ENCODE data around the gene SYCP1.
"Not testable (repeated sequence)": the region's sequence is repeated elsewhere in the genome, so short reads cannot be mapped to it uniquely, and the experiment has no call there.

SYCP1 gene

DNA sequence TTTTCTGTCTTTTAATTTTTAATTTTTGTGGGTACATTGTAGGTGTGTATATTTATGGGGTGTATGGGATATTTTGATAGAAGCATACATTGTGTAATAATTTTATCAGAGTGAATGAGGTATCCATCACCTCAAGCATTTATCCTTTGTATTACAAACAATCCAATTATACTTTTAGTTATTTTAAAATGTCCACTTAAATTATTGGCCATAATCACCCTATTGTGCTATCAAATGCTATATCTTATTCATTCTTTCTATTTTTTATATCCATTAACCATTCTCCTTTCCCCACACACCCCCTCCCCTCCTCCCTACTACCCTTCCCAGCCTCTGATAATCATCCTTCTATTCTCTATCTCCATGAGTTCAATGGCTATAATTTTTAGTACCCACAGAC is 104.8 kb downstream of the SYCP1 start:
- no peak for DNase-seq (ENCODE audit: low read depth in 2 of 2)

DNA sequence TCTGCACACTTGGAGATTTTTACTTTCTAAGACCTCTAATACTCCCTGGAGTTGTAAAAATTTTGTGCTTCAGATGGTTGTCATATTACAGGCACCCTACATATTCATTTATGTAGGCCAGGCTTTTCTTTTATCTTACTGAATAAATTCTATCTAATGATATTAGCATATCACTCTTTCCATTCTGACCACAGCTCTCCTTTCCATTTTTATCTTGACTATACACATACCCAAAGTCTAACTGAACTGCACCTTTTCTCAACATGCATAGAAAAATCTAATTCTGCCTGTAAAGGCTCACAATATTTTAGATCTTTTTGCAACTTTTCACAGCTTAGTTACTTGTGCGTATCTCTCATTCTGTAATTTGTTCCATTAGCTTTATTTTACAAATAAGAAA is 122.2 kb downstream of the SYCP1 start:
- DNase-seq (ENCODE audit: low read depth in 2 of 2): no peak

DNA sequence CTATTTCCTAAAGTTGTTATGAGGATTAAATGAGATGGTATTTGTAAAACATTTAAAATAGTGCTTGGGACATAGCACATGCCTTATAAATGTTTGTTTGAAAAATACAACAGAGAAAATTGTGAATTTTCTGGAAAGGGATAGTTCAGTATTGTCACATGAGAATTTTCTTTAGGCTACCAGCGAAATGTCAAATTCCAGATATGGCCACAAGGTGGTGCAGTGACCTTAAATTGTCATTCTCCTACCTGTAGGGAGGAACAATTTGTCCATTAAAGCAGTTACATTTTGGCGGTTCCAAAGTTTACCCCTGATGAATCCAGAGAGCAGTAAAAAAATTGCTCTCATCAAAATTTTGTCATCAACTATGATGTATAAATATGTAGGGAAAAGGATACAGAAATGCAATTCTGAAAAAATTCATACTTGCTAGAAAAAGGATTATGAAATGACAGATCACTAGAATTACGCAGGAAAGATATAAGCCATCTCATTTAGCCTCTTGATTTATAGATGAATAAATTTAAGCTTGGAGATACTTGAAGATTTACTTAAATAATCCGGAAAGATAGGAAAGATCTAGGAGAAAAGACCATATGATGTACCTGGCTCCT is 124.7 kb downstream of the SYCP1 start:
- DNase-seq (ENCODE audit: low read depth in 2 of 2): peak; percentile 41 to 63

GRCh38 chr1:114982251-114982650 is 127.6 kb downstream of the SYCP1 start:
- no peak for DNase-seq (ENCODE audit: low read depth in 2 of 2)

DNA sequence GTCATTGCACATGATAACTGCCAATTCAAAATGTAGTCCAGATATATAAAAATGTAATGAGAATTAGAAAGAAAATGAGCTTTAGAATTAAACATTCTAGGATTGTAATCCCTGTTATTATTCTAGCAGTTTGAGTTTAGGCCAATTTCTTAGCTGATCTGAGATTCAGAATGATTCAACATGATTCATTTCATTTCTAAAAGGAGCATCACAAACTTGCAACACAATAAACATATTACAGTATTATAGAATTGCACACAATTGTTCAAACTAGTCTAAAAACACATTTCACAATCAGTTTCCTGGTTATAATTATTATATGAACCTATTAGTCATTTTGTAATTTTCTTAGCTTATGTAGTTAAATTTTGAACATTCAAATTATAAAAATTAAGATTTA is 131.6 kb downstream of the SYCP1 start:
- DNase-seq (ENCODE audit: low read depth in 2 of 2): no peak

- no peak for DNase-seq (ENCODE audit: low read depth in 2 of 2)
These were observed 133.4 kb downstream of the SYCP1 start for GRCh38 chr1:114988095-114988494.

- DNase-seq (ENCODE audit: low read depth in 2 of 2): no peak
These were observed 143.0 kb downstream of the SYCP1 start for GRCh38 chr1:114997510-114998289.

GRCh38 chr1:115006191-115006590 is 151.5 kb downstream of the SYCP1 start:
- no peak for DNase-seq (ENCODE audit: low read depth in 2 of 2)

DNA sequence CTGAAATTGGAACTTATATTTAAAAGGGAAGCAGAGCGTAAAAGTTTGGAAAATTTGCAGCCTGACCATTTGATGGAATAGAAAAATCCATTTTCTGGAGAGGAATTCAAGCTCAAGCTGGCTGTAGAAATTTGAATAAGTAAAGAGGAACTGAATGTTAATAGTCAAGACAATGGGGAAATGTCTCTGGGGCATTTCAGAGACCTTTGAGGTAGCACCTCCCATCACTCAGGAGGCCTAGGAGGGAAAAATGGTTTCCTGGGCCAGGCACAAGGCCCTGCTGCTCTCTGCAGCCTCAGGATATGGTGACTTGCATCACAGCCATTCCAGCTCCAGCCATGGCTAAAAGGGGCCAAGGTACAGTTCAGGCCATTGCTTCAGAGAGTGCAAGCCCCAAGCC is 157.3 kb downstream of the SYCP1 start:
- DNase-seq (ENCODE audit: low read depth in 2 of 2): no peak

GRCh38 chr1:115012434-115012833 is 157.8 kb downstream of the SYCP1 start:
- no peak for DNase-seq (ENCODE audit: low read depth in 2 of 2)

DNA sequence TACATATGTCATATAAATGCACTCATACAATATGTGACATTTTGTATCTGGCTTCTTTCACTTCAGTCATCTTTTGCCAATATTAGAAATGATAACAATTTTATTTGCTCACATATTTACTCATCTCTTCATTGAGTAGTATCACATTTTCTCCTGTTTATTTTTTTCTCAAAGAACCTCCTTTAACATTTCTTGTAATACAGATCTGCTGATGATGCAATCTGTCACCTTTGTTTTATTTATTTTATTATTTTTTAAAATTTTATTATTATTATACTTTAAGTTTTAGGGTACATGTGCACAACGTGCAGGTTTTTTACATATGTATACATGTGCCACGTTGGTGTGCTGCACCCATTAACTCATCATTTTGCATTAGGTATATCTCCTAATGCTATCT is 159.1 kb downstream of the SYCP1 start:
- no peak for DNase-seq (ENCODE audit: low read depth in 2 of 2)

- DNase-seq (ENCODE audit: low read depth in 2 of 2): not testable (repeated sequence)
These were observed 164.9 kb downstream of the SYCP1 start for GRCh38 chr1:115019549-115019948.

GRCh38 chr1:115021145-115021544 is 166.5 kb downstream of the SYCP1 start:
- no peak for DNase-seq (ENCODE audit: low read depth in 2 of 2)

DNA sequence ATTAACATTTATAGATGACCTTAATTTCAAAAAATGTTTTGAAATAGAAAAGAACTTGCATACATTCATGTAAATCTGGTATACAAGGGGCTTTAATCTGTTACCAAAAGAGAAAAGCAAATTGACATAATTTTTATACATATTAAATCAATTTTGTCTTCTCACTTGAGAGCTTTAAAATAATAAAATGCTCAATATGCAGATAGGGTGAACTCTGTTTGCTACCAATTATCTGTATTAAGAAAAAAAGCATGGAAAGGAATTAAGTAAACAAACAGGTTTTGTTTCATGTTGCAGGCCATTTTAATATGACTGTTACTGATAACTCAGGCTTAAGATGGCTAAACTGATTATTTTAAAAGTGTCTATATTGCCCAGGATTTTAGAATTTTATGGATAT is 168.9 kb downstream of the SYCP1 start:
- no peak for DNase-seq (ENCODE audit: low read depth in 2 of 2)

DNA sequence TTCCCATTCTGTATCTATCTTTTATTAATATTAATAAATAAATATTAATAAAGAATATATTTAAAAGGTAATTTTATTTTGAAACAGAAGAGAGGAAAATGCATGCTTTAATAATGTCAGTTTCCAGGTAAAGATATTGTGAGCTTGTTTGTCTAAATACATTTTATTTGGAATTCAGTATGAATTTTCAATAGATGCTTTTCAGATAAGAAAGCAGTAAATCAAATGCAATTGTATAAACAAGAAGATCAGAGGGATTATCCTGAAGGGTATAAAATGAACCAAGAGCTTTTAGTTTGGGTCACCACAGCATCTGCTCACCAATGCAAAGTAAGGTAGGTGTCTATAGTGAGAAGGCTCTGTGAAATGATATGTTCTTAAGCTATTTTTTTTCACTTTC is 174.9 kb downstream of the SYCP1 start, which contains the start of gene TSHB:
Gene TSHB (plus strand): TSS at position 301 of the 400 bp plus-strand sequence. CDS start 3,537 bp downstream, outside the sequence.
- no peak for DNase-seq (ENCODE audit: low read depth in 2 of 2)

- DNase-seq (ENCODE audit: low read depth in 2 of 2): no peak
These were observed 176.9 kb downstream of the SYCP1 start for GRCh38 chr1:115031595-115031994.

DNA sequence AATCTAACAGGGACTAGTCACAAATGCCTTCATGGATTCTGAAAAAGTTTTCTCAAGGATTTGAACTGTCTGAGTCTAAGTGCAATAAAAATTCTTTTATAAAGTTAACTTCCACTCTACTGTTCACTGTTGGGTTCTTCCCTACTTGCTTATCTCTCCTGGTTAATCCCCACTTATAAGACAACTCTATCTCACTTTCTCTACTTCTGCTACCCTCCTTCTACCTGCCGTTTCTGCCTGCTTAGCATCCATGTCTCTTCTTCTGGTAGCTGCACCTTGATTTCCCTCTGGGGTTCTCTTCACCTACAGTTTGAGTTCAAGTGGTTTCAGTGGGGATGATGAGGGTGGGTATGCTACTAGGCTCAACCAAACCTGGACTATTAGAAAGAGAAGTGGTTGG is 181.0 kb downstream of the SYCP1 start:
- no peak for DNase-seq (ENCODE audit: low read depth in 2 of 2)

DNA sequence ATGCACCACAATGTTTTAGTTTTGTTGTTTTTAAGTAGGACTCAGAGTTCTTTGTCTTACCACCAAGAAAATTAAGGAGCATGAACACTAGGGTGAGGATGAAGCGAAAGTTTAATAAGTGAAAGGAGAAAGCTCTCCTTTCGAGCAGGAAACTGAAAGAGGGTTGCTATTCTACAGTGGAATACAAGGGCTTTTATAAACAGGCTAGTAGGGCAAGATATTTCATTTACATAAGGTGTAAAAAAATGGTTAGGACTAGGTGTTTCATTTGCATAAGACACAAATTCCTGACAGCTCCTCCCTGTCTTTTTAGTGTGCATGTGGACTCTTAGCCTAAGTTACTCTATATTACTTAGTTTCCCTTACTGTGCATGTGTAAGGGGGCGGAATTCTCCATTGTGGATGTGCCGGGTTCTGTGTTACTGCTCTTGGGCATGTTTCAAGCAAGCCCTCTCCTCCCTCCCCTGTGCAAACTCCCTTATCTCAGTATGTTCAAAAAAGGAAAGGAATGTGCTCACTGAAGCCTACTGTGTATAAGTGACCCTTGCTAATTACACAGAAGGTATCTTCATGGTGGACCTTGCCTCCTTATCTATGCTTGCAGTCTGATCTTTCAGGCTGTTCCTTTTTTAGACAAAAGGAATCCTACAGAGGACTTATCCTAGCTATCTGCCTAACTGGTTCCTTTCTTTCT is 182.3 kb downstream of the SYCP1 start:
- no peak for DNase-seq (ENCODE audit: low read depth in 2 of 2)

GRCh38 chr1:115040501-115040900 is 185.8 kb downstream of the SYCP1 start:
- DNase-seq (ENCODE audit: low read depth in 2 of 2): no peak

DNA sequence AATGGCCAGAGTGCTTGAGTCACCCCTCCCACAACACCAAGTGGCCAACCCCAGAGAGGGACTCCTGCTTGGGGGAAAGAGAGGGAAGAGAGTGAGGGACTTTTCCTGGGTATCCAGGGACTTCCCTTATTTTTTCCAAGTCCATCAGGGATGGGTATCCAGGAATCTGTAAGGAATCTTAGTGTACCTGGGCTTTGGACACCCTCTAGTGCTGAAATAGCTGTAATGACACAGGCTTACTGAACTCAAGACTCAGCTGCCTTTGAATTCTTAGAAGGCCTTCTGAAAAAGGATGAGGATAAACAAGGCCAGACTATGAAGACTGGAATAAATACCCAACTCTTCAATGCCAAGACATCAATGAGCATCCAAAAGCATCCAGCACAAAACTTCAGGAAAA is 187.0 kb downstream of the SYCP1 start:
- no peak for DNase-seq (ENCODE audit: low read depth in 2 of 2)

Measured in stimulated activated CD4-positive, alpha-beta T cell treated with anti-CD3 and anti-CD28 coated beads, Interleukin-12 subunit alpha, Interleukin-12 subunit beta, amount 100 ng/mL, for 24 hours (primary cell).